Esophagus muscularis mucosa (tissue), 4 donors: ENCODE results near the gene KRTAP12-1. TPM values are rescaled to one million over a fixed set of nuclear protein-coding genes. Genes with fewer than 3 reads are reported as not detected.
"Not testable (repeated sequence)": the region's sequence is repeated elsewhere in the genome, so short reads cannot be mapped to it uniquely, and the experiment has no call there.

Experiments
- DNase-seq: peaks from one replicate; pipeline ENCODE4 v3.0.0-alpha.2; 2017; ENCODE audit errors: extremely low spot score
- H3K27ac ChIP-seq, 4 donors: fragments of 200-600 bp; sonication (generic); replicated peaks in 1 of 4; 1 replicate in 3 of 4; 2 replicates in 1 of 4; pipeline ENCODE4 v1.5.1; 2016 to 2019; ENCODE audit warnings: mild to moderate bottlenecking in 1 of 4
- H3K27me3 ChIP-seq, 4 donors: fragments of 200-600 bp; sonication (generic); one replicate each; pipeline versions ENCODE4 v1.5.1 to v1.6.0; 2016 to 2019
- H3K36me3 ChIP-seq, 4 donors: fragments of 200-600 bp; sonication (generic); one replicate each; pipeline ENCODE4 v1.5.1; 2016 to 2019
- H3K4me1 ChIP-seq, 4 donors: fragments of 200-600 bp; sonication (generic); one replicate each; pipeline ENCODE4 v1.5.1; 2016 to 2019
- H3K4me3 ChIP-seq, 4 donors: fragments of 200-600 bp; sonication (generic); 1 replicate in 2 of 4; 2 replicates in 2 of 4; pipeline ENCODE4 v1.5.1; 2016 to 2019; ENCODE audit warnings: mild to moderate bottlenecking in 4 of 4, moderate library complexity in 1 of 4
- H3K9me3 ChIP-seq, 4 donors: fragments of 200-600 bp; sonication (generic); 1 replicate in 3 of 4; 2 replicates in 1 of 4; pipeline ENCODE4 v1.5.1; 2016 to 2019
- EP300 ChIP-seq: sonication (generic); formaldehyde crosslinking; IDR thresholded peaks from one replicate; pipeline ENCODE4 v1.6.1; 2017; ENCODE audit warnings: antibody characterized with exemption
- POLR2A ChIP-seq: fragments of 450-650 bp; IDR thresholded peaks from one replicate; pipeline ENCODE4 v1.6.1; 2017; ENCODE audit warnings: antibody characterized with exemption, moderate library complexity, mild to moderate bottlenecking, low read depth
- POLR2AphosphoS5 ChIP-seq, 2 donors: sonication (generic); formaldehyde crosslinking; IDR thresholded peaks; one replicate each; pipeline ENCODE4 v1.6.1; 2017; ENCODE audit warnings: antibody characterized with exemption in 2 of 2
- WGBS: methylation state at CpG from one replicate; pipeline ENCODE4 v1.1.5; 2018; 5-methylcytosine and 5-hydroxymethylcytosine counted together
- intact Hi-C: fragments of 100-400 bp; cut with DNase I; formaldehyde crosslinking; loops from one replicate; pipeline ENCODE4 v1.15.1; 2023
- total RNA-seq, 4 donors: library from RNA; depleted of rRNA; stranded (reverse); fragments of >200 nt; gene quantifications; one replicate each; pipeline versions ENCODE4 v1.1.0 to v1.2.1, GENCODE V29; 2016
- TF ChIP-seq, protein P1 (sequence below), 3 experiments: fragments of 200-600 bp in 2 of 3; fragments of 450-650 bp in 1 of 3; sonication (generic) in 2 of 3; IDR thresholded peaks; one replicate each; pipeline ENCODE4 v1.5.1; 2017 to 2019; ENCODE audit warnings: antibody characterized with exemption in 3 of 3, mild to moderate bottlenecking in 2 of 3, moderate library complexity in 1 of 3

The KRTAP12-1 gene
- total RNA-seq, 4 donors from 2014 or later = not detected

DNA sequence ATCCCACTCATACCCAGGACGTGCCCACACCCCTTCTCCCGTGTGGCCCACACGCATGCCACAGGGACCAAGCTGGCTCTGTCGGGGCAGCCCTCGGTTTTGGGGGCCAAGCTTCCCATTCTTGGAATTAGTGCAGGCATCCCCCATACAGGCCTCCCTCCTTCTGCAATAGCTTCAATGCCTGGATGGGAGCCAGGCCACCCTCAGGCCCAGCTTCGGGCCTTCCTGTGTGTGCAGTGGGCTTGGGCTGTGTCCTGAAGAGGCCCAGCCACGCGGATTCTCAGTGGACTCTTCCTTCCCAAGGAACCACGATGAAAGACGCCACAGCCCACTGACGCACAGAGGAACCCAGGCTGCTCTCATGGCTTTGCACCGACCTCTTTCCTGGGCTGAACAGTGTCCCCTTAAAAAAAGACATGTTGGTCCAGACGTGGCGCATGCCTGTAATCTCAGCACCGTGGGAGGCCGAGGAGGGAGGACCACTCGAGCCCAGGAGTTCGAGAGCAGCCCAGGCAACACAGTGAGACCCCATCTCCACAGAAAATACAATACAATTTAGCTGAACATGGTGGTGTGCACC is 32.4 kb downstream of the KRTAP12-1 start:
- 87% methylated on average over 12 of the region's 18 CpGs for WGBS
- intact Hi-C loops = no loop called here
- TF ChIP-seq POLR2AphosphoS5 (IDR thresholded peaks at IDR 0.05) = no peak
- TF ChIP-seq, protein P1, sequence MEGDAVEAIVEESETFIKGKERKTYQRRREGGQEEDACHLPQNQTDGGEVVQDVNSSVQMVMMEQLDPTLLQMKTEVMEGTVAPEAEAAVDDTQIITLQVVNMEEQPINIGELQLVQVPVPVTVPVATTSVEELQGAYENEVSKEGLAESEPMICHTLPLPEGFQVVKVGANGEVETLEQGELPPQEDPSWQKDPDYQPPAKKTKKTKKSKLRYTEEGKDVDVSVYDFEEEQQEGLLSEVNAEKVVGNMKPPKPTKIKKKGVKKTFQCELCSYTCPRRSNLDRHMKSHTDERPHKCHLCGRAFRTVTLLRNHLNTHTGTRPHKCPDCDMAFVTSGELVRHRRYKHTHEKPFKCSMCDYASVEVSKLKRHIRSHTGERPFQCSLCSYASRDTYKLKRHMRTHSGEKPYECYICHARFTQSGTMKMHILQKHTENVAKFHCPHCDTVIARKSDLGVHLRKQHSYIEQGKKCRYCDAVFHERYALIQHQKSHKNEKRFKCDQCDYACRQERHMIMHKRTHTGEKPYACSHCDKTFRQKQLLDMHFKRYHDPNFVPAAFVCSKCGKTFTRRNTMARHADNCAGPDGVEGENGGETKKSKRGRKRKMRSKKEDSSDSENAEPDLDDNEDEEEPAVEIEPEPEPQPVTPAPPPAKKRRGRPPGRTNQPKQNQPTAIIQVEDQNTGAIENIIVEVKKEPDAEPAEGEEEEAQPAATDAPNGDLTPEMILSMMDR (IDR thresholded peaks at IDR 0.05) = no peak
- TF ChIP-seq POLR2A = no peak
- TF ChIP-seq EP300 = no peak

DNA sequence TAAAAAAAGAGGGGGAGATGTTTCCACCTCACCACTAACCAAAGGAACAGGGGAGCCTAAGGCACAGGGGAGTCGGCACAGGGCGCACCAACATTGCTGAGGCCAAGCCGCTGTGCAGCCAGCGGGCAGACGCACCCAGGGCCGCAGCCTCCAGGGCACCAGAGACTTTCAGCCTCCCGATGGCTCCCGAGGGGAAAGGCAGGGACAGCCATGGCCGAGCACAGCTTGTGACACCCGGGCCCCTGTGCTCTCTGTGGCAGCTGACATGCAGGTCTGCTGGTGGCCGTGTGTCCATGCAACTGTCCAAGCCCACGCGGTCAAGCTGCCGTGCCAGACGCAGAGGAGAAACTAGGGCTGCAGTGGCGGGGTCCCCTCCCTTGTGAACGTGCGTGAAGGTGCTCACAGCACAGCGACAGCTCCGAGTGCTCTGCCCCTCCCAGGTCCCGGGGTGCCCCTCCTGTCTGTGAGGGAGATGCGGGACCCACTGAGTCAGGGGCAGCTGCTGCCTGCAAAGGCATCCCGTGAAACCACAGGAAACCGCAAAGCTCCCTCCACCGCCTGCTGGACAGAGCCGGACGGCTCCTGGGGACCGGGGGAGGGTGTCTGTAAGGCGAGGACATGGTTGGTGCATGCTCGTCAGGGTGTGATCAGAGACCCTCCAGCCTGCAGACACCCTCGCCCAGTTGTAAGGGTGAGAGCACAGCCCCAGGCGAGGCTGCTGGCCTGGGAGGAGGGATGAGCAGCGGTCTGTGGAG is 33.2 kb downstream of the KRTAP12-1 start:
- peak; percentile 84 for DNase-seq
- Histone ChIP-seq H3K4me3 (no peak overlapping the region), H3K36me3 (no peaks in the 10 kb centered on the region), H3K27ac (no peak overlapping the region), H3K4me1 (no peaks in the 10 kb centered on the region), H3K27me3 (peaks cover 0 to 58% (median 0%) of the 10 kb centered on the region in 4 donors), H3K9me3 (peaks cover 0 to 18% (median 7%) of the 10 kb centered on the region in 4 donors)
- intact Hi-C loops = no loop called here
- 73% methylated on average over 27 of the region's 33 CpGs for WGBS
- TF ChIP-seq, protein P1 (IDR thresholded peaks at IDR 0.05) = no peak
- TF ChIP-seq POLR2A (no peak), EP300 (no peak), POLR2AphosphoS5 (IDR thresholded peaks at IDR 0.05) (no peak)

More for the DNA sequence above, 32.4 kb downstream of the KRTAP12-1 start:
- DNase-seq = peak; percentile 60
- peaks cover 0 to 9% (median 4%) of the 10 kb centered on the region in 4 donors for H3K9me3 ChIP-seq
- no peak overlapping the region for H3K27ac ChIP-seq
- H3K4me3 ChIP-seq = no peak overlapping the region
- no peaks in the 10 kb centered on the region for H3K36me3 ChIP-seq
- H3K4me1 ChIP-seq = no peaks in the 10 kb centered on the region
- H3K27me3 ChIP-seq = peaks cover 0 to 67% (median 0%) of the 10 kb centered on the region in 4 donors

- no peaks in the 10 kb centered on the region for H3K36me3 ChIP-seq
- peaks cover 0 to 55% (median 0%) of the 10 kb centered on the region in 4 donors for H3K27me3 ChIP-seq
- no peak for TF ChIP-seq POLR2AphosphoS5 (IDR thresholded peaks at IDR 0.05)
- TF ChIP-seq, protein P1 (IDR thresholded peaks at IDR 0.05) = no peak
- TF ChIP-seq POLR2A = no peak
- no peak for TF ChIP-seq EP300
- no peak overlapping the region for H3K4me3 ChIP-seq
- no peaks in the 10 kb centered on the region for H3K4me1 ChIP-seq
- WGBS = 48% methylated on average over 5 of the region's 8 CpGs
- intact Hi-C loops = no loop called here
- no peak overlapping the region for H3K27ac ChIP-seq
- DNase-seq = peak; percentile 68
- H3K9me3 ChIP-seq = peaks cover 0 to 21% (median 9%) of the 10 kb centered on the region in 4 donors
Observed at GRCh38 chr21:44647222-44647552, 34.8 kb downstream of the KRTAP12-1 start.

DNA sequence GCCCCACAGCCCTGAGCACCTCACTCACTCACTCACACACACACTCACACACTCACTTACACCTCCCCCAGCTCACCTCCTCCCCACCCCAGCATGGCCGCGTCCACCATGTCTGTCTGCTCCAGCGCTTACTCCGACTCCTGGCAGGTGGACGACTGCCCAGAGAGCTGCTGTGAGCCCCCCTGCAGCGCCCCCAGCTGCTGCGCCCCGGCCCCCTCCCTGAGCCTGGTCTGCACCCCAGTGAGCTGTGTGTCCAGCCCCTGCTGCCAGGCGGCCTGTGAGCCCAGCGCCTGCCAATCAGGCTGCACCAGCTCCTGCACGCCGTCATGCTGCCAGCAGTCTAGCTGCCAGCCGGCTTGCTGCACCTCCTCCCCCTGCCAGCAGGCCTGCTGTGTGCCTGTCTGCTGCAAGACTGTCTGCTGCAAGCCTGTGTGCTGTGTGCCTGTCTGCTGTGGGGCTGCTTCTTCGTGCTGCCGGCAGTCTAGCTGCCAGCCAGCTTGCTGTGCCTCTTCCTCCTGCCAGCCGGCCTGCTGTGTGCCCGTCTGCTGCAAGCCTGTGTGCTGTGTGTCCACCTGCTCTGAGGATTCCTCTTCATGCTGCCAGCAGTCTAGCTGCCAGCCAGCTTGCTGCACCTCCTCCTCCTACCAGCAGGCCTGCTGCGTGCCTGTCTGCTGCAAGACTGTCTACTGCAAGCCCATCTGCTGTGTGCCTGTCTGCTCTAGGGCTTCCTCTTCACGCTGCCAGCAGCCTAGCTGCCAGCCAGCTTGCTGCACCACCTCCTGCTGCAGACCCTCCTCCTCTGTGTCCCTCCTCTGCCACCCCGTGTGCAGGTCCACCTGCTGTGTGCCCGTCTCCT is 35.4 kb downstream of the KRTAP12-1 start, which contains the start of gene KRTAP10-11:
TSS of gene KRTAP10-11 (plus strand) at position 49 of the 856 bp plus-strand sequence. CDS start at position 94, 45 bp downstream.
- H3K4me1 ChIP-seq, H3K36me3 ChIP-seq, intact Hi-C loops, H3K4me3 ChIP-seq, H3K27ac ChIP-seq: not testable (repeated sequence)
- WGBS = 73% methylated on average over 10 of the region's 21 CpGs
- peaks cover 0 to 21% (median 9%) of the 10 kb centered on the region in 4 donors for H3K9me3 ChIP-seq
- peaks cover 0 to 56% (median 0%) of the 10 kb centered on the region in 4 donors for H3K27me3 ChIP-seq
- peak; percentile 24 for DNase-seq

GRCh38 chr21:44644878-44645277 is 37.1 kb downstream of the KRTAP12-1 start:
- 47% methylated on average over 2 of the region's 2 CpGs for WGBS
- Histone ChIP-seq H3K4me3 (no peak overlapping the region), H3K27me3 (peaks cover 0 to 57% (median 0%) of the 10 kb centered on the region in 4 donors), H3K4me1 (no peaks in the 10 kb centered on the region), H3K36me3 (no peaks in the 10 kb centered on the region), H3K27ac (no peak overlapping the region), H3K9me3 (peaks cover 0 to 30% (median 9%) of the 10 kb centered on the region in 4 donors)
- intact Hi-C loops = no loop called here
- no peak for TF ChIP-seq POLR2A
- no peak for DNase-seq
